Measurements from ENCODE around the gene EXT2.
A peak's percentile ranks its signal among the peaks of the same experiment; 100 is the strongest.

Gene EXT2

DNA sequence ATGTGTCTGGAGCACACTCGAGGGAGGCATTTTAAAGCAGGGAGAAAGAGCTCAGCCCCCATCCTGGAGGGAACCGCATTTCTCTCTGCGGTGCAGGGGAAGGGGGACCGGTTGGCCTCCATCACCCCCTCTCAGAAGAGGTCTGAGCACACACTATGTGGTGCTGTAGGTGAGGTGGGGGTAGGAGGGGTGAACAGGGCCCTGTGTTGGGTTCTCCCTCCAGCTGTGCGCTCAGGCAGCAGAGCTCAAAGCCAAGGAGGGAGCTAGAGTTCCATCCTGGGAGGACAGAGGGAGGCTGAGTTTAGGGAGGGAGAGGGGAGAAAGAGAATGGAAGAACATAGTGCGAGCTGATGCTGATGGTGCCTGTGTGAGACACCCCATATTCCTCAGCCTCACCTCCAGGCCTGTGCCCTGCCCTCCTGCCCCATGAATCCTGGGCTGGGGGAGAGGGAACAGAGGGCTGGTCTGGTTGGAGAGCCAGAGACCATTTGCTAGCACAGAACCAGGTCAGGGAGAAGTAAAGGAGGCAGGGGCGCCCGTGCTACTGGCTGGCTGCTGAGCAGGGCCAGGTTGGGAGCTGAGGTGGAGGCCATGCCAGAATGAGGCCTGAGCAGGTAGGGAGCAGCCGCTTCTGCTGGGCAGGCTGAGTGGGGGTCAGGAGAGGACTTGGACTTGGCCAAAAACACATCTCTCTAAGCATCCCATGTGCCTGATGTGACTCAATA lies 170.7 kb downstream of the EXT2 start:
- DNase-seq (ENCODE audit: low read depth, low spot score) = no peak

GRCh38 chr11:44267006-44267749 lies 171.7 kb downstream of the EXT2 start:
- no peak for DNase-seq (ENCODE audit: low read depth, low spot score)

DNA sequence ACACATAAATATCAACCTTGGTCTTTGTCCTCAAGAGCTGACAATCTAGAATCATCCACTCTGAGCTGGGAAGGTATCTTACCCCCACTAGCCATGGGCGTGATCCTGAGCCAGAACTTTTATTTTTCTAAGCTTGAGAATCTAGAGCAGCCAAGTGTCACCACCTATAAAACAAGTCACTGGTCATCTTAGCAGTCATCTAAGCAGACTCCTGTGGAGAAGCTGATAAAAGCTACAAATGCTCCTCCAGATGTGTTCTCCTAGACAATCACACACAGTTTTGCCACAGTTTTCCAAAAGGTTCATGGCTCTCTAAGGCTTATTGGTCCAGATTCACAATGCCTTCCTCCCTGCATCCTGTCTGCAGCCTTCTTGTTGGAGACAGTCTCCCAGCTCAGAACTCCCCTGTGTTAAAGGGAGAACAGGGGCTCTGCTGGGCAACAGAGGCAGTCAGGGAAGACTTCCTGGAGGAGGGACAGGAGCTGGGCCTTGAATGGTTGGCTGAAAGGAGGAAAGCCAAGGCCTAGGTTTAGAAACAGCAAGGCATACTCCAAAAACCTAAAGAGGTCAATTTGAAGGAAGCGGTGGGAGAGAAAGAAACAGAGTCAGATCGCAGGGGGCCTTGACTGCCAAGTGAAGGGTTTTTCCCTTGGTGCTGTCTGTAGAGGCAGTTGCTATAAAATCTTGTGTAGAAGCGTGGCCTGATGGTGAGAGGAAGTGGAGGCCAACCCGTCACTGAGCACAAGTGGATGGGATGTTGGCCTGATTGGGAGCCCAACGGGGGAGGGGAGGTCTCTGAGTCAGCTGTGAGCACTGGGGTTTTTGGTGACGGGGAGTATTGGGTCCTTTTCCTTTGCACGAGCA lies 172.5 kb downstream of the EXT2 start:
- no peak for DNase-seq (ENCODE audit: low read depth, low spot score)

- DNase-seq (ENCODE audit: low read depth, low spot score) = no peak
Measured at GRCh38 chr11:44268614-44269080, 173.2 kb downstream of the EXT2 start.

DNA sequence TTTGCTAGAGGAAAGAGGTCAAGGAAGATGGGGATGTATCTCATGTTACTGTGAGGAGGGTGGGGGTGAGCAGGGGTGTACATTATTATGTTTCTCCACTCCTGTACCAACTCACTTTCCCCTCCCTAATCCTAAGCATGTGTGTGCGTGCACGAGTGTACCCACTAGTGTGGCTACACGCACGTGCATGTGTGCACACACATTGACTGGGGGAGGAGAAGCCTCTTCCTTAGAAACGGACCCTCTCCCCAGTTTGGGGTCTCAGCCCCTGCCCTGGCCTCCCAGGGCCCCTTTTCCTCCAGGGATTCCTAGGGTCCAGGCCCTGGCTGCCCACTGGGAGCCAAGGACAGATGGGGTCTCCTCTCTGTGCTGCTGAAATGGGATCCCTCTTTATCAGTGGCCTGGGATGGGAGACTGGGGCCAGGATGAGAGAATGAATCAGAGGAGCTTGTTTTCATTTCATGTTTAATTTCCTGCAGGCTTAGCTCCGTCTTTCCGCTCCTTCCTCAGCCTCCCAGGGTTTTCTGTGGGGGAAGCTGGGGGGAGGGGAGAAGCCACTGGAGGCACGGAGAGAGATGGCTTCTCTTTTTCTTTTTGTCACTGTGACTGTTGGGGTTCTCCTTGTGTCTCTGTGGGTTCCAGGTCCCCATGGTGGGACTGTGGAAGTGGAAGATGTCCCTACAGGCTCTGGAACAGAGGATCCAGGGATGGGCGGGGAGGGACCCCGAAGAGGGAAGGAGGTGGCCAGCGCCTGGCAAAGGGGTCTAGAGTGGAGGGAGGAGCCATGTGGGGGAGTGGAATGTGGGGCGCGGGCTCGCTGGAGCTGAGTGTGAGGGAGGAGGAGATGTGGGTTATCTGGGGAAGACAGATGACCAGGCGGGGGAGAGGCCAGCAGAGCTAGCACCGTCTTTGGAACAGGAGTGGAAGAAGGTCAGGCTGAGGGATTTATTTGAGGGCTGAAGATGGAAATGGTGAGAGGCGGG lies 174.2 kb downstream of the EXT2 start:
- DNase-seq (ENCODE audit: low read depth, low spot score) = no peak

GRCh38 chr11:44270403-44271273 lies 175.2 kb downstream of the EXT2 start:
- DNase-seq (ENCODE audit: low read depth, low spot score) = no peak

DNA sequence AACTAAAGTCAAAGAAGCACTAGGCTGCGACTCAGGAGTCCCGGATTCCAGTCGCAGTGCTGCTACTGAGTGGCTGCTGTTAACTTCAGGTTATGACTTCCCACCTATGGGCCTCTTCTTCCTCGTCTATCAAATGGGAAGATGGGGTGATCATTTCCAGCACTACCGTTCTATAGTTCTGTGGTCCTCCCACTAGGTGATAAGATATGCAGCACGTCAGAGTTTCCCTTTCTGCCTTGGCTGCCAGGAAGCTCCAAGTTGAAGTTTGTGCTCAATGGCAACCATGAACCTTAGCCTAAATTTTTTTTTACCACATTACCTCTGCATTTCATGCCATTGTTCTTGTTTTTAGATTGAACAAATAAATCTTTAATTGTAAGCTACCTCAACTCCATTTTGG lies 175.8 kb downstream of the EXT2 start:
- DNase-seq (ENCODE audit: low read depth, low spot score) = no peak

- no peak for DNase-seq (ENCODE audit: low read depth, low spot score)
Measured at GRCh38 chr11:44274404-44274803, 178.9 kb downstream of the EXT2 start.

- DNase-seq (ENCODE audit: low read depth, low spot score) = no peak
Measured at GRCh38 chr11:44275241-44275640, 179.8 kb downstream of the EXT2 start.

DNA sequence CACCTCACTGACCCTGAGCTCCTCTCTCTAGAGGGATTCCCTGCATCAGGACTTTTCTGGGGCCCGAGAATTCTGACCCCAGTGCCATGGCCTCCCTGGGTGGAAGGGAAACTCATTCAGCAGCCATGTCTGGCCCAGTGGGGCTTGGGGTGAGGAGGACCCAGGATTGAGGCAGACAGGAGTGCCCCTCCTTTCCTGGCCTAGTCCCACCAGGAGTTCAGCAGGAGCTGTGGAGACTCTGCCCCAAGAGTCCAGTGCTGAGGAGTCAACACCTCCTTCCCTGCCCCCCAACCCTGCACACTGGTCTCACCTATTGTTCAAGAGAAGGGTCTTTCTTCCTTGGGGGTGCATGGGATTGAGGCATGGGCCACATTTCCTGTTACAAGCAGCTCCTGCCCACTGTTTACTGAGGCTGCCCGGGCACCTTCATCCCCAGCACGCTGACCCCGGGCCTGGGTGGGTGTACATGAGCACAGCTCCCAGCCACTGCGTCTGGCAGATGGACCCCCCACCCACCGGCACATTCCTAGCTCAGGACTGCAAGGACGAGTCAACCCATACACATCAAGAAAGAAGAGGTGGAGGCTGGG lies 180.6 kb downstream of the EXT2 start:
- no peak for DNase-seq (ENCODE audit: low read depth, low spot score)

GRCh38 chr11:44277196-44278090 lies 182.0 kb downstream of the EXT2 start:
- DNase-seq (ENCODE audit: low read depth, low spot score) = no peak

DNA sequence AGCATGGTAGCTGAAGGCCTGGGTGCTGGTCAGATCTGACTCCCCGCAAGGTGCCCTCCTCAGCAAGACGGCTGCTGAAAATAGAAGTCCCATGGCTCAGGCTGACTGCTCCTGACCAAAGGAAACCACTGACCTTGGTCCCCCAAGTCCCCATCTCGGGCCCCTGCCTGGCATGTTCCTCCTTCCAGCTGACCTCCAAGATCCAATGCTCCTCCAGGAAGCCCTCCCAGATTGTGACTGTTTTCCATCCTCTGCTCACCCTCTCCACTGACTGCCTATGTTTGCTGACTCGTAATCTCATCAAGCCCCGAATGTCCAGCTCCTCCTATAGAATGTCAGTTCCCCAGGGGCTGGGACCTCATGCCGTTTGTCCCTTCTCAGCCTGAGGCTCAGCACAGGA lies 184.0 kb downstream of the EXT2 start:
- no peak for DNase-seq (ENCODE audit: low read depth, low spot score)

- DNase-seq (ENCODE audit: low read depth, low spot score) = no peak
Measured at GRCh38 chr11:44280257-44280656, 184.8 kb downstream of the EXT2 start.

- DNase-seq (ENCODE audit: low read depth, low spot score) = no peak
Measured at GRCh38 chr11:44281151-44281550, 185.7 kb downstream of the EXT2 start.

DNA sequence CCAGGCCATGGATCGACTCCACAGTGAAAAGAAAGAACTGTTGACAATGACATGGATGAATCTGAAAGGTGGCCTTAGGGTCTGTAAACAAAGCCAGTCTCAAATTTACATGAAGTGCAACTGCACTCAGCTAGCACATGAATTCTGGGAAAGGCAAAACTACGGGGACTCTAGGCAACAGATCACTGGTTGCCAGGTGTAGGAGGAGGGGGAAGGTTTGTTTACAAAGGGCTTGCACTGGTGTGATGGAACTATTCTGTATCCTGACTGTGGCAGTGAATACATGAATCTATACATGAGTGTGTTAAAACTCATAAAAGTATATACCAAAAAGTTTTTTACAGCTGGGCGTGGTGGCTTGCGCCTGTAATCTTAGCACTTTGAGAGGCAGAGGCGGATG lies 187.1 kb downstream of the EXT2 start:
- DNase-seq (ENCODE audit: low read depth, low spot score) = no peak

GRCh38 chr11:44285756-44286155 lies 190.3 kb downstream of the EXT2 start:
- no peak for DNase-seq (ENCODE audit: low read depth, low spot score)

DNA sequence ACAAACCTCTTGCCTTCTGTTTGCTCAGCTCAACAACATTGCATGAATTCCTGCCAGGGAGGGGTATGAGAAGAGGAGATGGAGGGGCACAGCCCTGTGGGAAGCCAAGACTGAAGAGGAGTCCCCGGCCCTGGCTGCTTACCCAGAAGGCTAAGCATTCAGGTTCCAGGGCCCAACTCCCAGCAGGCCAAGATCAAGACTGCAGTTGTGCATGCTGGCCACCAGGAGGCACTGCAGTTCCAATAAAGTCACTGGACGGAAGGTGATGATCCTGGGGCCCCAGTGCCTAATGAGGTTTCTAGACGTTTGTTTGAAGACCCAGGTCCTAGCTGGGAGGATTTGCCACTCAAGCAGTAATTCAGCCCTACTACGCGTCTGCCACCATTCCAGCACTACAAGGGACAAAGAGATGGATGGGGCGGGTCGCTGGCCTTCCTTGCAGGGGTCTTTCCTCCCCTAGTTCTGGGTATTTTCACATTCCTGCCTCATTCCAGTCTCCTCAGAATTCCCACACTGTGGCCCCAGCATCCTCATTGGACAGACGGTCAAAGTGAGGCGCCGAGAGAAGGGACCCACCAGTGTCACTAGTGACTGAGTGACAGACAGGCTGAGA lies 190.9 kb downstream of the EXT2 start:
- DNase-seq (ENCODE audit: low read depth, low spot score) = peak; percentile 20

GRCh38 chr11:44286911-44287310 lies 191.4 kb downstream of the EXT2 start:
- DNase-seq (ENCODE audit: low read depth, low spot score) = no peak
